SK-N-SH (cell line): ENCODE data around the gene TFF1. TPM values are rescaled to one million over a fixed set of nuclear protein-coding genes. Genes with fewer than 3 reads are reported as not detected.

Experiments
- CTCF ChIA-PET: fragments of 300-600, 350-600 bp; formaldehyde crosslinking; extraction: SDS; loops from one replicate; lab custom pipeline; 2021; lab: Yijun Ruan, JAX
- POLR2A ChIA-PET: fragments of 350-600 bp; sonication (Branson Sonifier 250); formaldehyde crosslinking; extraction: SDS; loops from one replicate; lab custom pipeline; 2020; ENCODE audit warnings: antibody characterized with exemption, inconsistent platforms; lab: Yijun Ruan, JAX
- DNase-seq: peaks from one replicate; pipeline ENCODE4 v3.0.0; 2012
- H2AFZ ChIP-seq: fragments of 200-600 bp; sonication (generic); 2 replicates; pipeline ENCODE4 v1.8.1; 2016; ENCODE audit warnings: antibody characterized with exemption, mild to moderate bottlenecking, low read depth
- H3F3A ChIP-seq: fragments of 200-600 bp; sonication (generic); replicated peaks from 2 replicates; pipeline ENCODE3; 2016; ENCODE audit warnings: antibody characterized with exemption, mild to moderate bottlenecking; ENCODE audit not compliant: insufficient read depth
- H3K27ac ChIP-seq, 2 experiments: fragments of 200-500 bp in 1 of 2; fragments of 200-600 bp in 1 of 2; sonication (Bioruptor generic) in 1 of 2; sonication (generic), shearing (Covaris generic) in 1 of 2; 2 replicates each; pipeline versions ENCODE4 v1.5.1 to v1.6.1; 2014 to 2016; ENCODE audit warnings: low read depth in 2 of 2, inconsistent platforms in 1 of 2, low read length in 1 of 2, mild to moderate bottlenecking in 1 of 2, mixed read lengths in 1 of 2
- H3K27me3 ChIP-seq: fragments of 200-600 bp; sonication (generic), shearing (Covaris generic); 2 replicates; pipeline ENCODE4 v1.6.1; 2016; ENCODE audit warnings: mixed run types; ENCODE audit not compliant: insufficient read depth
- H3K36me3 ChIP-seq, 2 experiments: fragments of 200-500 bp in 1 of 2; fragments of 200-600 bp in 1 of 2; sonication (Bioruptor generic) in 1 of 2; sonication (generic) in 1 of 2; replicated peaks in 1 of 2; 2 replicates each; pipeline versions ENCODE3 to v1.5.1; 2014 to 2016; ENCODE audit warnings: low read length in 1 of 2, mild to moderate bottlenecking in 1 of 2; ENCODE audit not compliant: insufficient read depth in 2 of 2, control insufficient read depth in 1 of 2
- H3K4me1 ChIP-seq, 2 experiments: fragments of 200-500 bp in 1 of 2; fragments of 200-600 bp in 1 of 2; sonication (Bioruptor generic) in 1 of 2; sonication (generic), shearing (Covaris generic) in 1 of 2; 2 replicates each; pipeline versions ENCODE4 v1.5.1 to v1.6.1; 2014 to 2016; ENCODE audit warnings: low read depth in 1 of 2, low read length in 1 of 2, mixed run types in 1 of 2; ENCODE audit not compliant: insufficient read depth in 2 of 2, control insufficient read depth in 1 of 2
- H3K4me2 ChIP-seq: fragments of 200-600 bp; sonication (generic), shearing (Covaris generic); 2 replicates; pipeline ENCODE4 v1.6.1; 2017; ENCODE audit warnings: mixed run types
- H3K4me3 ChIP-seq, 2 experiments: fragments of 200-500 bp in 1 of 2; fragments of 200-600 bp in 1 of 2; sonication (Bioruptor generic) in 1 of 2; sonication (generic), shearing (Covaris generic) in 1 of 2; 2 replicates each; pipeline versions ENCODE4 v1.5.1 to v1.8.1; 2014 to 2016; ENCODE audit warnings: low read depth in 2 of 2, inconsistent platforms in 1 of 2, low read length in 1 of 2, mild to moderate bottlenecking in 1 of 2, mixed read lengths in 1 of 2, moderate library complexity in 1 of 2
- H3K79me2 ChIP-seq: fragments of 200-600 bp; sonication (generic); 2 replicates; pipeline ENCODE4 v1.8.1; 2017; ENCODE audit warnings: mild to moderate bottlenecking; ENCODE audit not compliant: insufficient read depth
- H3K9ac ChIP-seq: fragments of 200-600 bp; sonication (generic); 2 replicates; pipeline ENCODE4 v1.6.1; 2017; ENCODE audit warnings: mixed run types
- H3K9me2 ChIP-seq: fragments of 200-600 bp; sonication (generic); 2 replicates; pipeline ENCODE4 v1.6.1; 2017; ENCODE audit warnings: mixed run types
- H3K9me3 ChIP-seq: fragments of 200-600 bp; sonication (generic); 2 replicates; pipeline ENCODE4 v1.6.1; 2017; ENCODE audit warnings: mixed run types, mild to moderate bottlenecking, moderate library complexity
- H4K20me1 ChIP-seq: fragments of 200-600 bp; sonication (generic); 2 replicates; pipeline ENCODE4 v1.6.1; 2017; ENCODE audit warnings: mild to moderate bottlenecking, mixed run types; ENCODE audit not compliant: insufficient read depth
- CHD2 ChIP-seq: fragments of 150-350 bp; IDR thresholded peaks from 2 replicates; pipeline ENCODE4 v1.6.1; 2018; ENCODE audit warnings: low read length; ENCODE audit not compliant: partially characterized antibody
- CTCF ChIP-seq: fragments of 200-600 bp; sonication (generic); IDR thresholded peaks from 2 replicates; pipeline ENCODE4 v1.6.1; 2017; ENCODE audit warnings: antibody characterized with exemption, mild to moderate bottlenecking, moderate library complexity
- EP300 ChIP-seq, 2 experiments: IDR thresholded peaks; 2 replicates each; pipeline versions ENCODE4 v1.4.0 to v1.6.1; 2012; ENCODE audit warnings: borderline replicate concordance in 1 of 2, low read depth in 1 of 2, low read length in 1 of 2
- FOSL2 ChIP-seq: IDR thresholded peaks from 2 replicates; pipeline ENCODE4 v1.4.0; 2012; ENCODE audit warnings: low read depth, mild to moderate bottlenecking, moderate library complexity, borderline replicate concordance
- GABPA ChIP-seq: IDR thresholded peaks from 2 replicates; pipeline ENCODE4 v1.4.0; 2012; ENCODE audit warnings: low read depth, mild to moderate bottlenecking
- IRF3 ChIP-seq: fragments of 150-350 bp; IDR thresholded peaks from 2 replicates; pipeline ENCODE4 v1.6.1; 2016; ENCODE audit warnings: mild to moderate bottlenecking, low read depth, low read length
- MEF2A ChIP-seq: IDR thresholded peaks from 2 replicates; pipeline ENCODE4 v1.4.0; 2012; ENCODE audit warnings: low read depth, borderline replicate concordance
- RAD21 ChIP-seq: IDR thresholded peaks from 2 replicates; pipeline ENCODE4 v1.6.1; 2012; ENCODE audit warnings: mild to moderate bottlenecking, low read length
- REST ChIP-seq: IDR thresholded peaks from 2 replicates; pipeline ENCODE4 v1.6.1; 2012; ENCODE audit warnings: mild to moderate bottlenecking, low read depth, low read length, moderate library complexity
- RFX5 ChIP-seq: IDR thresholded peaks from 2 replicates; pipeline ENCODE4 v1.6.1; 2012; ENCODE audit warnings: mild to moderate bottlenecking, improper control_type of control experiment, low read length
- SIN3A ChIP-seq: IDR thresholded peaks from 2 replicates; pipeline ENCODE4 v1.6.1; 2012; ENCODE audit warnings: low read depth, mild to moderate bottlenecking, low read length, moderate library complexity, borderline replicate concordance
- TCF12 ChIP-seq: IDR thresholded peaks from 2 replicates; pipeline ENCODE4 v1.4.0; 2012
- USF2 ChIP-seq: fragments of 150-350 bp; IDR thresholded peaks from 2 replicates; pipeline ENCODE4 v1.6.1; 2017; ENCODE audit warnings: antibody characterized with exemption, low read length, low read depth, borderline replicate concordance
- WGBS: methylation state at CpG from one replicate; pipeline ENCODE4 v1.1.6; 2017; ENCODE audit warnings: low lambda C conversion rate; 5-methylcytosine and 5-hydroxymethylcytosine counted together
- polyA plus RNA-seq, 3 experiments: library from polyadenylated mRNA; depleted of rRNA; stranded (reverse); fragments of >200 nt; gene quantifications; 2 replicates each; pipeline ENCODE4 v1.2.3, GENCODE V29; 2012

The TFF1 gene
- polyA plus RNA-seq, 1 of the 3 experiments (the other 2 are of a cell fraction) = not detected

- Histone ChIP-seq H3K36me3 (no peaks in the 10 kb centered on the region), H3K79me2 (no peaks in the 10 kb centered on the region), H4K20me1 (no peaks in the 10 kb centered on the region), H3K9me3 (no peaks in the 10 kb centered on the region), H3K4me1 (peaks cover 0 to 2% of the 10 kb centered on the region in 2 experiments; a peak in 1 of 4 replicates), H3K9me2 (no peaks in the 10 kb centered on the region), H3K9ac (no peak overlapping the region), H3K4me2 (no peak overlapping the region), H3F3A (no peaks in the 10 kb centered on the region), H3K27ac (no peak overlapping the region), H3K27me3 (no peaks in the 10 kb centered on the region), H2AFZ (no peak overlapping the region), H3K4me3 (no peak overlapping the region)
- no peak for TF ChIP-seq CHD2
- TF ChIP-seq SIN3A = no peak
- TF ChIP-seq CTCF = no peak
- TF ChIP-seq USF2 = no peak
- no peak for TF ChIP-seq GABPA
- no peak for TF ChIP-seq EP300 (IDR thresholded peaks at IDR 0.05; ENCODE audit: borderline replicate concordance in 1 of 2, low read depth in 1 of 2, low read length in 1 of 2)
- no peak for TF ChIP-seq TCF12
- no peak for TF ChIP-seq MEF2A
- TF ChIP-seq RAD21 = no peak
- ChIA-PET POLR2A (no interaction called here), CTCF (interaction anchor here (1.1 kb wide), 1 partner anchor 170 kb away, joined by 3 read pairs; no protein-coding TSS in a partner anchor)
- DNase-seq = no peak
- 53% methylated on average over 6 of the region's 6 CpGs for WGBS
These were observed 51.6 kb downstream of the TFF1 start for GRCh38 chr21:42314616-42315295.

- Histone ChIP-seq H3K27ac (no peak overlapping the region), H2AFZ (no peak overlapping the region), H3K27me3 (no peaks in the 10 kb centered on the region), H3K9me3 (no peaks in the 10 kb centered on the region), H3K36me3 (no peaks in the 10 kb centered on the region), H3F3A (no peaks in the 10 kb centered on the region), H3K4me2 (no peak overlapping the region), H3K4me1 (peaks cover 0 to 7% of the 10 kb centered on the region in 2 experiments; a peak in 1 of 4 replicates), H4K20me1 (no peaks in the 10 kb centered on the region), H3K9me2 (no peaks in the 10 kb centered on the region), H3K9ac (no peak overlapping the region), H3K79me2 (no peaks in the 10 kb centered on the region), H3K4me3 (no peak overlapping the region)
- WGBS = 61% methylated on average over 9 of the region's 13 CpGs
- DNase-seq = no peak
- TF ChIP-seq IRF3 (no peak), CHD2 (no peak), FOSL2 (no peak), REST (no peak), MEF2A (no peak), TCF12 (no peak), RFX5 (no peak)
- ChIA-PET POLR2A (no interaction called here), CTCF (interaction anchor here (1.1 kb wide), 1 partner anchor 169 kb away, joined by 3 read pairs; no protein-coding TSS in a partner anchor)
These were observed 52.8 kb downstream of the TFF1 start for GRCh38 chr21:42313501-42313969.
